Activated CD4-positive, alpha-beta T cell treated with anti-CD3 and anti-CD28 coated beads for 24 hours (primary cell): ENCODE measurements around the gene EIF4E1B.
"Not testable (repeated sequence)": the region's sequence is repeated elsewhere in the genome, so short reads cannot be mapped to it uniquely, and the experiment has no call there.

Experiments
- DNase-seq, 2 donors: peaks; one replicate each; pipeline ENCODE4 v3.0.0-alpha.2; 2020; ENCODE audit warnings: low read depth in 2 of 2

The EIF4E1B gene, protein sequence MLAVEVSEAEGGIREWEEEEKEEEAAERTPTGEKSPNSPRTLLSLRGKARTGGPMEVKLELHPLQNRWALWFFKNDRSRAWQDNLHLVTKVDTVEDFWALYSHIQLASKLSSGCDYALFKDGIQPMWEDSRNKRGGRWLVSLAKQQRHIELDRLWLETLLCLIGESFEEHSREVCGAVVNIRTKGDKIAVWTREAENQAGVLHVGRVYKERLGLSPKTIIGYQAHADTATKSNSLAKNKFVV

DNA sequence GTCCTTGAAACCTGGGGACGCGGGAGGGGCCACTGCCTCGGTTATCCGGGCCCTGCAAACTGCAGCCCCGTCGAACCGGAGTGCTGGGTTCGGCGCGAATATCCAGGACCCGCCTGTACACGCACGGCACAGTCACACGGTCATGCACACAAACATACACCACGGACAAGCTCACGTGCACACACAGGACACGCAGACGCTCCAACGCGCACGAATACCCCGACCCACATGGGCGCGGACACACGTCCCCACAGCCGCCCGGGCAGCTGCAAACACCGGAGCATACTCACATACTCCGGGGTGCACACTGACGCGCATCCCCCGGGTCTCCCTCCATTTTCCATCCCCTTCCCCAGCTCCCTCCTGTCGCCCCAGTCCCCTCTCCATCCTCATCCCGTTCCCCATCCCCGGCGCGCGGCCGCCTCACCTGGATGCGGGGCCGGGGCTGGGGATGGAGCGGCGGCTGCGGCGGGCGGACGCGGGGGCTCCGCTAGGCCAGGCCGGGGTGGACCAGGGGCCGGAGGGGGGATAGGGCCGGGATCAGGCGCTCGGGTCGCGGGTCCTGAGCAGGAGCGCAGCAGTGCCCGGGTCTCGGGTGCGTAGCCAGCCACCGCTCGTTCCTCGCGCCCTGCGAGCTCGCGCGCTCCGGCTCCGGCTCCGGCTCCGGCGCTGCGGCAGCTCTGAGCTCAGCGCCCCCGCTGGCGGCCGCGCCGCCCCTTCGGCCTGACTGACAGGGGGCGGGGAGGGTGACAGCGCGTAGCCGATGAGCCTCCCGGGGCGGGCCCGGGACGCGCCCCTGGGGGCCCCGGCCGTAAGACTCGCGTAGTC lies at the start of gene EIF4E1B, which contains the start of gene SNCB:
TSS of gene EIF4E1B (plus strand) at position 823 of the 828 bp plus-strand sequence. CDS start 12,113 bp downstream, outside the sequence.
TSS of gene SNCB (minus strand) at position 682 of the 828 bp plus-strand sequence. CDS start 880 bp downstream, outside the sequence.
- DNase-seq: peak in 1 of 2 donors; percentile 48

GRCh38 chr5:176581361-176581760 lies 49.1 kb upstream of the EIF4E1B start:
- no peak for DNase-seq

DNA sequence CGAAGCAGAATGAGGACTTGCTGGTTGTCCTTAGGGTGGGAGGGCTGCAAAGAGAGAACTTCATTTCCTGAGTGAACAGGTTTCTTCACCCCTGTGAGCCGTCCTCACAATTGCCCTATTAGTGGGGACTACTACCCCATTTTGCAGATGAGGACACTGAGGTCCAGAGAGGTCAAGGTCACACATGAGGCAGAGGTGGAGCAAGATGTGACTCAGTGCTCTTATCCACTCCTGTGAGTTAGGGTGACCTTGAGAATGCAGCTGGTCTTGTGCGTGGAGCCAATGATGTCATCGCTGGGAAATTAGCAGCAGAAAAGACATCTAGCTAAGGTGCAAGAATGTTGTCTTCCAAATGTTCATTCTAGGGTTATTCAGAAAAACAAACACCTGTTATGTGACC lies 47.4 kb upstream of the EIF4E1B start:
- DNase-seq: no peak

DNA sequence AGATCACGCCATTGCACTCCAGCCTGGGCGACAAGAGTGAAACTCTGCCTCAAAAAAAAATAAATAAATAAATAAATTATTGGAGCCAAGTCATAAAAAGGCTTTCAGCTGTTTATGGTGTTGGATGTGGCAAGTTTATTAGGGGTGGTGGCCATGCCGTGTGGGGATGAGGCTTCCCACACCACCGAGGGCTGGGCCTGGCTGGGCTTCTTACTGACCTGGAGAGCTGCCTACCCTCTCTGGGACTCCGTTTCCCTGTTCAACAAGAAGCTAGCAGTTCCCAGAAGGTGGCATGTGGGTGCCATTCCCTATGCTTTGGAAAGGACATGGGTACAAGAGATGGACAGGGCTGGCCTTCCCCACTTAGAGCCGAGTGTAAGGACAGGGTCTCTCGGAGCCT lies 43.1 kb upstream of the EIF4E1B start:
- DNase-seq: no peak

- no peak for DNase-seq
Observed at GRCh38 chr5:176588297-176588696, 42.2 kb upstream of the EIF4E1B start.

DNA sequence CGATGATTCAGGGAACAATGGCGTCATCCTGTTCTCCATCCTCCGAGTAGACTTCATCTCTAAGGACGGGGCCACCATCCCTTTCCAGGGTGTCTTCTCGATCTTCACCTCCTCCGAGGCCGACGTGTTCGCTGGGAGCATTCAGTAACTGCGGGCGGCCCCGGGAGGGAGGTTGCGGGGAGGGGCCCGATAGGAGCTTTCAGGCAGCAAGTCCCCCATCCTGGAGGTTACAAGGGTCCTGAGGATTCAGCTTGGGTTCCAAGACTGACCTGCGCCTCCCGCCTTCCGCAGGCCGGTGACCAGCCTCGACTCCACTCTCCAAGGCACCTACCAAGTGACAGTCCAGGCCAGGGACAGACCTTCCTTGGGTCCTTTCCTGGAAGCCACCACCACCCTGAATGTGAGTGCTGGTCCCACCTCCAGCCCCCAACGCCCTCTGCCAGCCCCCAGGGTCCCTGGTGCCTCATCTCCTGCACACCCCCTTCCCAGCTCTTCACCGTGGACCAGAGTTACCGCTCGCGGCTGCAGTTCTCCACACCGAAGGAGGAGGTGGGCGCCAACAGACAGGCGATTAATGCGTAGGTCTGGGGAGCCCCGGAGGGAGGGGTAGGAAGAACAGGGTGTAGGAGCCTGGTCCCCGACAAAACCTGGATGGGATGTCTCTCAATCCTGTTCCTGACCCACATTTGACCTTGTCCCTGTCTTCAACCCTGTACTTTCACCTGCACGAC lies 41.3 kb upstream of the EIF4E1B start:
- no peak for DNase-seq

DNA sequence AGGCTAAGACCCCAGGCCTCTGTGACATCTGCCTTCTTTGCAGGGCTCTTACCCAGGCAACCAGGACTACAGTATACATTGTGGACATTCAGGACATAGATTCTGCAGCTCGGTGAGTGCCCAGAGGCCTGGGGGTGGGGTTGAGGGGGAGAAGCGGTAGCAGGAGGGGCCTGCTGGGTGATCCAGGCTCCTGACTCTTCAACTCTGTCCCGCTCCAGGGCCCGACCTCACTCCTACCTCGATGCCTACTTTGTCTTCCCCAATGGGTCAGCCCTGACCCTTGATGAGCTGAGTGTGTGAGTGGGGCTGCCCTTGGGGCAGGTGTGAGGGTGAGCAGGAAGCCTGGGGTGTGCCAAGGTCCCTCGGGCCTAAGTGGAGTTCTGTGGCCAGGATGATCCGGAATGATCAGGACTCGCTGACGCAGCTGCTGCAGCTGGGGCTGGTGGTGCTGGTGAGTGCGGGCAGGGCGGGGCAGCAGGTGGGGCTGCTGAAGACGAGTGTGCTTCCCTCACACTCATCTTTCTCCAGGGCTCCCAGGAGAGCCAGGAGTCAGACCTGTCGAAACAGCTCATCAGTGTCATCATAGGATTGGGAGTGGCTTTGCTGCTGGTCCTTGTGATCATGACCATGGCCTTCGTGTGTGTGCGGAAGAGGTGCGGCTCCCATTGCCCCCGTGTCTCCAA lies 40.3 kb upstream of the EIF4E1B start:
- no peak for DNase-seq

- not testable (repeated sequence) for DNase-seq
Observed at GRCh38 chr5:176591667-176592066, 38.8 kb upstream of the EIF4E1B start.

GRCh38 chr5:176592573-176592972 lies 37.9 kb upstream of the EIF4E1B start:
- no peak for DNase-seq

DNA sequence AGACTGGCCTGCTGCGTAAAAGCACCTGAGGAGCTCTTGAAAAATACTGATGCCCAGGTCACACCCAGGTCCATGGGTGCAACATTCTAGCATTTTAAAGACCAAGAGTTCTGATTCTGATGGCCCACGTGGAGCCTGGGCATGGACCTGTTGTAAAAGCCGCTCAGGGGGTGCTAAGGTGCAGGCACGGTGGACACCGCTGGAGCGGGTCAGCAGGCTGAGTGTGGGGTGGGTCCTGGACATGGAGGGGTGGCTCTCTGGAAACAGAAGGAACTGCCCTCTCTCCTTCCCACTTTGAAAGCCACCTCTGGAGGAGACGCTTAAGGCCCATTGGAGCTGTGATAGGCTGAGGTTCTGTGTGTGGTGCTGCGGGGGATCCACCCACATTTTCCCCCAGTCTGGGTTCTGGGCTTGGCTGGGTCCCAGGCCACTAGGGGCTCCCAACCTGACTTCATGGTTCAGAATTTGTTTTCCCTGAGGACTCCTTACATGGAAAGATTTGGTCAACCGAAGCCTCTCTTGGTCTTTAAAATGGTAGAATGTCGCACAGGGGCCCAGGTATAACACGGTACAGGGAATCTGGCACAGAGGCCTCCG lies 37.1 kb upstream of the EIF4E1B start:
- no peak for DNase-seq

- DNase-seq: no peak
Observed at GRCh38 chr5:176594554-176594953, 35.9 kb upstream of the EIF4E1B start.

DNA sequence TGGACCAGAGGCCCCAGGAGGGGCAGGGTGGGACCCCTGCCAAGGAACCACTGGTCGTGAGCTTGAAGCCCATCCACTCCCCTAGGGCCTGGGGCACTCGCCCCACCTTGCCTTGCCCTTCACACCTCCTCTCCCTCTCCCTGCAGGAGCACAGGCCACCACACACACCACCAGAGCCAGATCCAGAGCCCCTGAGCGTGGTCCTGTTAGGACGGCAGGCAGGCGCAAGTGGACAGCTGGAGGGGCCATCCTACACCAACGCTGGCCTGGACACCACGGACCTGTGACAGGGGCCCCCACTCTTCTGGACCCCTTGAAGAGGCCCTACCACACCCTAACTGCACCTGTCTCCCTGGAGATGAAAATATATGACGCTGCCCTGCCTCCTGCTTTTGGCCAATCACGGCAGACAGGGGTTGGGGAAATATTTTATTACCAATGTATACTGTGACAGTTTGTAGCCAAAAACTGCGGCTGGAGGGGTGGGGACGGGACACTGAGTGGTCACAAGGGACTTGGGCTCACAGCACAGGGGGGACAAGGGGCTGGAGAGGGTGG lies 35.0 kb upstream of the EIF4E1B start:
- DNase-seq: no peak

GRCh38 chr5:176596069-176596644 lies 34.3 kb upstream of the EIF4E1B start:
- no peak for DNase-seq

GRCh38 chr5:176596689-176597416 lies 33.6 kb upstream of the EIF4E1B start:
- peak; percentile 33 to 54 for DNase-seq

- no peak for DNase-seq
Observed at GRCh38 chr5:176597417-176598389, 32.8 kb upstream of the EIF4E1B start.

DNA sequence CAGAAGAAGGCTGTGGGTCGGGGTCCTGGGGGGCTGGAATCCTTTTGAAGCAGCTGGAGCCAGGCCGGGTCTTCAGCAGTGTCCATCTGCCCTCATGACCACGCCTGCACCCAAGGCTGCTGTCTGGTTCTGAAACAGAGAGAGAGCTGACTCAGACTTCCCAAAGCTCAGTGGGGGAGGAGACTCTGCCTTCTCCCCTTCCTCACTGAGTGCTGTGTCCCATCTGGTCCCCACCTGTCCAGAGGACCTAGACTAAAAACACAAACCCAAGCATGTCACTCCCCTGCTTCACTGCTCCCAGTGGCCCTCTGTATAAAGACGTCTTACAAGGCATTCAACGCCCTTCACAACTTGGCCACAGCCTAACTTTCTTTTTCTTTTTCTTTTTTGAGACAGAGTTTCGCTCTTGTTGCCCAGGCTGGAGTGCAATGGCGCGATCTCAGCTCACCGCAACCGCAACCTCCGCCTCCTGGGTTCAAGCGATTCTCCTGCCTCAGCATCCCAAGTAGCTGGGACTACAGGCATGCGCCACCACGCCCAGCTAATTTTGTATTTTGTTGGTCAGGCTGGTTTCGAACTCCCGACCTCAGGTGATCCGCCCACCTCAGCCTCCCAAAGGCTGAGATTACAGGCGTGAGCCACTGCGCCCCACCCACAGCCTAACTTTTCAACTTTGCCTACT lies 30.6 kb upstream of the EIF4E1B start:
- not testable (repeated sequence) for DNase-seq

- no peak for DNase-seq
Observed at GRCh38 chr5:176601901-176602482, 28.5 kb upstream of the EIF4E1B start.

- DNase-seq: no peak
Observed at GRCh38 chr5:176603091-176603490, 27.4 kb upstream of the EIF4E1B start.
